Measurements from ENCODE around the gene CUL4B. TPM values are rescaled to one million over a fixed set of nuclear protein-coding genes. Genes with fewer than 3 reads are reported as not detected.
"Not testable (repeated sequence)": the region's sequence is repeated elsewhere in the genome, so short reads cannot be mapped to it uniquely, and the experiment has no call there.

Gene CUL4B
- 10 to 100 TPM; 10.2 to 24.2 (median 12.4) TPM for polyA plus RNA-seq

GRCh38 chrX:120560842-120561633 is at the start of gene CUL4B:
CUL4B (minus strand) TSS chrX:120560962; CDS start chrX:120560638, 324 bp downstream.
- peak within 1 kb of the TSS; percentile 90 for H3K27ac ChIP-seq (ENCODE audit: low read depth, low read length)
- WGBS, 3 donors: 0 to 24% (median 0%) methylated on average over 21 to 48 of the region's 54 CpGs

- WGBS, 3 donors: 0 to 33% (median 1%) methylated on average over 5 of the region's 5 CpGs
Measured at GRCh38 chrX:120604361-120604782, 43.6 kb upstream of the CUL4B start.

GRCh38 chrX:120603707-120604360 is 43.1 kb upstream of the CUL4B start, which contains the start of gene MCTS1:
MCTS1 (plus strand) TSS chrX:120604101; CDS start chrX:120604237, 136 bp downstream.
- WGBS, 3 donors: 0 to 35% (median 0%) methylated on average over 27 to 31 of the region's 31 CpGs

More at GRCh38 chrX:120604361-120604782, 43.6 kb upstream of the CUL4B start:
- peak overlapping the region; percentile 28 for H3K27ac ChIP-seq (ENCODE audit: low read depth, low read length)

GRCh38 chrX:120585702-120586101 is 24.9 kb upstream of the CUL4B start:
- no peak overlapping the region for H3K27ac ChIP-seq (ENCODE audit: low read depth, low read length)
- 84 to 96% (median 95%) methylated on average over 2 of the region's 2 CpGs for WGBS, 3 donors

More at GRCh38 chrX:120603707-120604360, 43.1 kb upstream of the CUL4B start, which contains the start of gene MCTS1:
- peak within 1 kb of the TSS; percentile 28 for H3K27ac ChIP-seq (ENCODE audit: low read depth, low read length)

- H3K27ac ChIP-seq (ENCODE audit: low read depth, low read length): no peak overlapping the region
- WGBS, 3 donors: 67 to 90% (median 87%) methylated on average over 18 of the region's 18 CpGs
Measured at GRCh38 chrX:120575379-120576114, 14.8 kb upstream of the CUL4B start.

GRCh38 chrX:120573806-120574205 is 13.0 kb upstream of the CUL4B start:
- not testable (repeated sequence) for H3K27ac ChIP-seq (ENCODE audit: low read depth, low read length)
- WGBS, 3 donors: 80 to 95% (median 93%) methylated on average over 12 to 13 of the region's 13 CpGs

GRCh38 chrX:120570011-120570600 is 9.3 kb upstream of the CUL4B start:
- WGBS, 3 donors: 60 to 91% (median 80%) methylated on average over 3 of the region's 3 CpGs
- no peak overlapping the region for H3K27ac ChIP-seq (ENCODE audit: low read depth, low read length)

- WGBS, 3 donors: 53 to 89% (median 72%) methylated on average over 3 of the region's 3 CpGs
- no peak overlapping the region for H3K27ac ChIP-seq (ENCODE audit: low read depth, low read length)
Measured at GRCh38 chrX:120568609-120569008, 7.8 kb upstream of the CUL4B start.

GRCh38 chrX:120568035-120568434 is 7.3 kb upstream of the CUL4B start:
- H3K27ac ChIP-seq (ENCODE audit: low read depth, low read length): no peak overlapping the region

- no peak overlapping the region for H3K27ac ChIP-seq (ENCODE audit: low read depth, low read length)
- 42 to 97% (median 88%) methylated on average over 3 of the region's 3 CpGs for WGBS, 3 donors
Measured at GRCh38 chrX:120566817-120567216, 6.1 kb upstream of the CUL4B start.

GRCh38 chrX:120564925-120565324 is 4.2 kb upstream of the CUL4B start:
- H3K27ac ChIP-seq (ENCODE audit: low read depth, low read length): no peak overlapping the region
- WGBS, 3 donors: 65 to 100% (median 76%) methylated on average over 1 of the region's 1 CpG

GRCh38 chrX:120562569-120562926 is 1.8 kb upstream of the CUL4B start:
- H3K27ac ChIP-seq (ENCODE audit: low read depth, low read length): no peak overlapping the region
- WGBS, 3 donors: 44 to 58% (median 47%) methylated on average over 2 of the region's 2 CpGs

GRCh38 chrX:120561634-120562568 is 1.1 kb upstream of the CUL4B start:
- H3K27ac ChIP-seq (ENCODE audit: low read depth, low read length): no peak overlapping the region
- WGBS, 3 donors: 3 to 33% (median 4%) methylated on average over 12 of the region's 12 CpGs

- WGBS, 3 donors: 0 to 35% (median 2%) methylated on average over 9 to 10 of the region's 10 CpGs
- peak overlapping the region; percentile 90 for H3K27ac ChIP-seq (ENCODE audit: low read depth, low read length)
Measured at GRCh38 chrX:120560405-120560841, 339 bp downstream of the CUL4B start.

GRCh38 chrX:120559804-120560203 is 958 bp downstream of the CUL4B start:
- WGBS, 3 donors: 0 to 36% (median 0%) methylated on average over 7 of the region's 7 CpGs
- no peak overlapping the region for H3K27ac ChIP-seq (ENCODE audit: low read depth, low read length)

GRCh38 chrX:120556251-120556650 is 4.5 kb downstream of the CUL4B start:
- no peak overlapping the region for H3K27ac ChIP-seq (ENCODE audit: low read depth, low read length)
- WGBS, 3 donors: 79 to 94% (median 83%) methylated on average over 5 of the region's 5 CpGs
